Left forelimb (tissue), 1 donor: Measurements from ENCODE around the gene NBR1.
"Not testable (repeated sequence)": the region's sequence is repeated elsewhere in the genome, so short reads cannot be mapped to it uniquely, and the experiment has no call there.

Experiments used
- DNase-seq: peaks from one replicate; pipeline ENCODE4 v3.0.0-alpha.2; 2018; ENCODE audit warnings: low spot score

NBR1 gene

DNA sequence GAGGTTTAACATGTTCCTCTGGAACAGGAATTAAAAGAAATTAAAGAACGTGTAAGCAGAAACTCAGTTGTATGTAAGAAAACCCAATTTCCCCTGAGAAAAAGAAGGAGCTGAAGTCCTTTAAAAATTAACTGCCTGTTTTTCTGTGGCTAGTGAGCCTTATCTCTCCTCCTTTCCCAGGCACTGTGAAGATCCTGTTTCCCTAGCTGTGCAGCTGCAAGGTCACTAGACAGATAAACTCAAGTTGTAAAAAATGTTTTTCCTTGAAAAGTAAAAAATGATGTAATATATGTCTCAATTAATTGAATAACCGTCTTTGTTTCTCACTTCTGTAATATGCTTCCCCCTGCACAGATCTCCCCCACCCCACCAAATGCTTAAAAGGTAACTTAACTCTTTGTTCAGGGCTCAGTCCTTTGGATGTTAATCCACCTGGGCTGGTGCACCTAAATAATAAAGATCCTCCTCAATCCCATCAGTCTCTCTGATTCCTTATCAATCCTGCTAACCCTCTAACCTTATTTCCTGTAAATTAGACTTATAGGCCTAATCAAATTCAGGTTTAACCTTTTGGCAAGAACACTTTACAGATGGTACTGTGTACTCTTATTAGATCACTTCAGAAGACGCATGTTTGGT lies 17.7 kb upstream of the NBR1 start:
- DNase-seq, result not testable (repeated sequence)

DNA sequence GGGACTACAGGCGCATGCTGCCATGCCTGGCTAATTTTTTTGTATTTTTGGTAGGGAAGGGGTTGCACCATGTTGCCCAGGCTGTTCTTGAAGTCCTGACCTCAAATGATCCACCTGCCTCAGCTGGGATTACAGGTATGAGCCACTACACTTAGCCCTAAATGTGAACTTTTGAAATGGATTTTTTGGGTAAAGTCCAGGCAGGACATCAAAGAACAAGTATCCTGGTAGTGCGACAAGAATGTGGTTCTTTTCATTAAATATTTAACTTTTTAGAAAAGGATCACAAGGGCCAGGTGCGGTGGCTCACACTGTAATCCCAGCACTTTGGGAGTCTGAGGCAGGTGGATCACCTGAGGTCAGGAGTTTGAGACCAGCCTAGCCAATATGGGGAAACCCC lies 15.3 kb upstream of the NBR1 start:
- no peak for DNase-seq

- DNase-seq, result not testable (repeated sequence)
Observed at GRCh38 chr17:43159232-43159631, 11.8 kb upstream of the NBR1 start.

DNA sequence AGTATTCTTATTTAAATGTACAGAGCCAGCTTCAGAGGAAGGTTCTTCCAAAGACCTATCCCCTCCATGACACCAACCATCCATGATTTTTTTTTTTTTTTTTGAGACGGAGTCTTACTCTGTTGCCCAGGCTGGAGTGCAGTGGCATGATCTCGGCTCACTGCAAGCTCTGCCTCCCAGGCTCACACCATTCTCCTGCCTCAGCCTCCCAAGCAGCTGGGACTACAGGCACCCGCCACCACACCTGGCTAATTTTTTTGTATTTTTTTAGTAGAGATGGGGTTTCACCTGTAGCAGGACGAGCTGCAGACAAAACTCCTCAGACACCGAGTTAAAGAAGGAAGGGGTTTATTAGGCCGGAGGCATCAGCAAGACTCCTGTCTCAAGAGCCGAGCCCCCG lies 11.1 kb upstream of the NBR1 start:
- not testable (repeated sequence) for DNase-seq

GRCh38 chr17:43165971-43166370 lies 5.0 kb upstream of the NBR1 start:
- DNase-seq, result not testable (repeated sequence)

DNA sequence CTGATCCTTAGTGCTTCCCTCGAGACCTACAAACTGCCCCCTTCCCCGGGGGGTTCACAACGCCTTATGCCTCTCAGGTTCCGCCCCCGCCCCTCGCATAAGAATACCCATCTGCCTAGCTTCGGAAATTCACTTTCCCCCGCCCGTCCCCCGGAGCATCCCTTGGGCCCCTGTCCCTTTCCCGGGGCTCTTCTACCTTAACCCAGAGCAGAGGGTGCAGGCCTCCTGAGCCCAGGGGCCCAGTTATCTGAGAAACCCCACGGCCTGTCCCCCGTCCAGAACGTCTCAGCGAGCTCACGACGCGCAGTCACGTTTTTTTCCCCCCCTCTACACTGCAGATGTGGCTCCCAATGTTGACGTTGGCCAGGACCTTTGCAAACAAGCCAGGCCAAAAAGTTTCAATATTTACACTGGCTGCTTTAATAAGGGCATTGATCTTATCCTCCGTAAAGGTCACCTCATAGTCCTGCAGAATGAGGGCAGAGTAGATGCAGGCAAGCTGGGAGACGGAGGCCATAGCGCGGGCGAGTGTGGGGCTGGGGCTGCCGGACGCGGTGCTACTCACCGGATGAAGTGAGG lies 1.4 kb upstream of the NBR1 start:
- DNase-seq, result no peak

DNA sequence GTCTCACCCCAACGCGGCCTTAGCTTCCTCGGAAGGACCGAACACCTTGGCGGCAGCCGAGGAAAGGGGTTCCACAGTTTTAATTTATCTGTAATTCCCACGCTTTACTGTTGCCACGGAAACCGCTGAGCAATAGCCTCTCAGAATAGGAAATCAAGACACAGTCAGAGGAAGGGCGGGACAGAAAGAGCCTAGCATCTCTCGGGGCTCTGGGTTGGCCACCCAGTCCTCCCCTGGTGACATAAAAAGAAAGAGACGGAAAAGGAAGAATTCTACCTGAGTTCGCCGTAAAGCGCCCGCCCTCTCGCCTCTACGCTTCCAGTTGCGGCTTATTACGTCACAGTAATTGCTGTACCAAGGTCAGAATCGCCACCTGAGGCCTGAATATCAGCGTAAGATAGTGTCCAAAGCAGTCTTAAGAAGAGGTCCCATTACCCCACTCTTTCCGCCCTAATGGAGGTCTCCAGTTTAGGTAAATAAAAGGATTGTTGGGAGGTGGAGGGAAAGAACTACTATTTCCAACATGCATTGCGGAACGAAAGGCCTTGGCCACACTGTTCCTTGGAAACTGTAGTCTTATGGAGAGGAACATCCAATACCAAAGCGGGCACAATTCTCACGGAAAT lies 761 bp upstream of the NBR1 start:
- DNase-seq, result peak; percentile 83

DNA sequence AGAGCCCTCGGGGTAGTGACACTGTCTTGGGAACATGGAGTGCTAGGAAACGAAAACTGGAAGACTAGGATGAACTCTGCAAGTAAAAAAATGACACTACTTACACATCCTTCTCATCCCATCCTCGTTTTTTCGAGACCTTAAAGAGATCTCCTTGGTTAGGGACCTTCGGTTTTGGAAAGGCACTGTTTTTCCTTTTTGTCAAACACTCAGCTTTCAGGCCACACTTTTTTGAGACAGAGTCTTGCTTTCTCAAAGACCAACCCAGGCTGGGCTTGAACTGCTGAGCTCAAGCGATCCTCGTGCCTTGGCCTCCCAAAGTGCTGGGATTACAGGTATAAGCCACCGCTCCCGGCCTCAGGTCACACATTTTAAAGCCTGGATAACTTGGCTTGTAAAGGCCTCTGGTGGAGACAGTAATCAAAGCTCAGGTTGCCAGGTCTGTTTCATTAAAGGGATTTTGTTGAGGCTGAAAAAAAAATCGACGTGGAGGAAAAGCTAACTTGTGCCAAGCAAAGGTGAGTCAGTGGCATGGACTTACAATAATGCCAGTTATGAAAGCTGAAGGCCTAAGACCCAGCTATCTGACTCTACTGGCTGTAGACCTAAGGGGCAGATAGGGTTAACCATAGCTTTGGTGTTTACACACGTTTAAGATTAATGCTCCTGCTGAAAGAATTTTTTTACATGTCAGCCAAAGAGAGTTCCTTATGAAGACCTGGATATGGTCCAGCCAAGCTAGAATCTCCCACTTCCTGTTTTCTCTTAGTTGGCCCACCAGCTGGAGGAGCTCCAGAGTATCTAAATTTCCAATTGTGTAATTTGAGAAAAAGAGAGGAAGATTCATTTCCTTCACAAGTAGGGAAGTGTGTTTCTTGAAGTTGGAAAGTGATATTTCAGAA lies 823 bp downstream of the NBR1 start:
- DNase-seq, result no peak

DNA sequence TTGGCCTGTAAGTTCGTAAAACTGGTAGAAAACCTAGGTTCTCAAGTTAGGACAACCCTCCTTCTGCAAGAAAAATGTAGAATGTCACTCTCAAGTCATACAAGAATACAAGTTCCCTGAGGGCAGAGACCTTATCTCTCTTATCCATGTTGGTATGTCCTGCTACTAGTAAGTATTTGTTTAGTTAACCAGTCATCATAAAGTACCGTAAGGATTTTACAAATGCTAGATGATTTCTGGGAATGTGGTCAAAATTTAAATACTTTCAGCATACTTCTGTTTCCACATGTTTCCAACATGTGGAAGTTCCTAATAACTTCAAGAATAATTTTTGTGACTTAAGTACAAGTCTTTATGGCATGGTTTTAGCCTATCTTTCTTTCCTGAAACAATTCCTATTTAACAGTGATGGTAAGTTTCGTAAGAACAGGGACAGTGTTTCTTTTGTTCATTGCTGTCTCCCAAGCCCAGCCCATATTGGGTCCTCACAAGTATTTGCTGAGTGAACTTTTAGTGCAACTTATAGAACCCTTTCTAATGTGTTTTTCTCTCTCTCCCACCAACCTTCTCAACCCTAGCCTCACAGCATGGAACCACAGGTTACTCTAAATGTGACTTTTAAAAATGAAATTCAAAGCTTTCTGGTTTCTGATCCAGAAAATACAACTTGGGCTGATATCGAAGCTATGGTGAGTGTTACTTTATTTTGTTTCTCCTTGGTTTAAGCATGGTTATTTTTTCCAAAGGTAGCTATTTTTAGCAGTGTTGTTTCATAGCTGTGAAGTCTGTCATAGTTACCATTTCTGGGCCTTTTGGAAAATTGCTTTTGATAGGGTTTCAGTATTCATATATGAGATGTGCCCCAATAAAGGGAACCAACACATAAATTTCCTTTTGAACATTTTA lies 4.5 kb downstream of the NBR1 start:
- DNase-seq, result no peak

GRCh38 chr17:43176119-43176570 lies 5.1 kb downstream of the NBR1 start:
- DNase-seq, result no peak

GRCh38 chr17:43183921-43184320 lies 12.9 kb downstream of the NBR1 start:
- no peak for DNase-seq

DNA sequence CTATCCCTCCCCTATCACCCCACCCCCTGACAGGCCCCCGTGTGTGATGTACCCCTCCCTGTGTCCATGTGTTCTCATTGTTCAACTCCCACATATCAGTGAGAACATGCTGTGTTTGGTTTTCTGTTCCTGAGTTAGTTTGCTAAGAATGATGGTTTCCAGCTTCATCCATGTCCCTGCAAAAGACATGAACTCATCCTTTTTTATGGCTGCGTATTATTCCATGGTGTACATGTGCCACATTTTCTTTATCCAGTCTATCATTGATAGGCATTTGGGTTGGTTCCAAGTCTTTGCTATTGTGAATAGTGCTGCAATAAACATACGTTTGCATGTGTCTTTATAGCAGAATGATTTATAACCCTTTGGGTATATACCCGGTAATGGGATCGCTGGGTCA lies 15.6 kb downstream of the NBR1 start:
- not testable (repeated sequence) for DNase-seq

DNA sequence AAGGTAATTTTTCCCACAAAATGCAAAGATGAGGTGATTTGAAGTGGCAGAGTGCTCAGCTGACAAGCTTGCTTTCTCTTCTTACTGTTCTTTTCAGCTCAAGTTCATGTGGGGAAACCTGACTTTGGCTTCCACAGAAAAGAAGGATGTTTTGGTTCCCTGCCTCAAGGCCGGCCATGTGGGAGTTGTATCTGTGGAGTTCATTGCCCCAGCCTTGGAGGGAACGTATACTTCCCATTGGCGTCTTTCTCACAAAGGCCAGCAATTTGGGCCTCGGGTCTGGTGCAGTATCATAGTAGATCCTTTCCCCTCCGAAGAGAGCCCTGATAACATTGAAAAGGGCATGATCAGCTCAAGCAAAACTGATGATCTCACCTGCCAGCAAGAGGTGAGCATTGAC lies 22.2 kb downstream of the NBR1 start:
- no peak for DNase-seq

GRCh38 chr17:43199633-43200032 lies 28.6 kb downstream of the NBR1 start:
- no peak for DNase-seq

GRCh38 chr17:43200127-43200526 lies 29.1 kb downstream of the NBR1 start:
- DNase-seq, result no peak

DNA sequence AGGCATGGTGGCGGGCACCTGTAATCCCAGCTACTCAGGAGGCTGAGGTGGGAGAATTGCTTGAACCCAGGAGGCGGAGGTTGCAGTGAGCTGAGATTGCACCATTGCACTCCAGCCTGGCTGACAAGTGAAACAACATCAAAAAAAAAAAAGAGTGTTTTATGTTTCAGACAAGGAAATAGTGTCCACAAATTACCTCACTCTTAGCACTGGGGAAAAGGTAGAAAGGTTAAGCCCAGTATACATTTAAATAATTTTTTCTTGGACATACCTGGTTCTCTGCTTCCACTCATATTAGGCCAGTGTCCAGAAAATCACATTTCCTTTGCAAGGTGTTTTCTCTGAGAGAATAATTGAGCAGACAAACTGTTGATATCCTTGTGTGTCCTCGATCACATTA lies 32.0 kb downstream of the NBR1 start:
- not testable (repeated sequence) for DNase-seq

- DNase-seq, result no peak
Observed at GRCh38 chr17:43210576-43210975, 39.6 kb downstream of the NBR1 start.

GRCh38 chr17:43211123-43211479 lies 40.1 kb downstream of the NBR1 start:
- no peak for DNase-seq

- DNase-seq, result peak; percentile 91
Observed at GRCh38 chr17:43211480-43212402, 40.7 kb downstream of the NBR1 start, which contains the start of gene TMEM106A. Gene TMEM106A, plus strand, starts transcription at chr17:43211875. Its CDS starts 1,167 bp downstream, at chr17:43213042.
